GM12873 (cell line): ENCODE results near the gene SLC66A2.

Source experiments
- TF ChIP-seq, protein P1 (sequence below): IDR thresholded peaks from 2 replicates; pipeline ENCODE4 v1.5.1; 2012; ENCODE audit warnings: low read depth, mild to moderate bottlenecking, moderate library complexity, low read length, control low read depth; ENCODE audit not compliant: insufficient read depth; ENCODE audit errors: missing control alignments

SLC66A2 gene

DNA sequence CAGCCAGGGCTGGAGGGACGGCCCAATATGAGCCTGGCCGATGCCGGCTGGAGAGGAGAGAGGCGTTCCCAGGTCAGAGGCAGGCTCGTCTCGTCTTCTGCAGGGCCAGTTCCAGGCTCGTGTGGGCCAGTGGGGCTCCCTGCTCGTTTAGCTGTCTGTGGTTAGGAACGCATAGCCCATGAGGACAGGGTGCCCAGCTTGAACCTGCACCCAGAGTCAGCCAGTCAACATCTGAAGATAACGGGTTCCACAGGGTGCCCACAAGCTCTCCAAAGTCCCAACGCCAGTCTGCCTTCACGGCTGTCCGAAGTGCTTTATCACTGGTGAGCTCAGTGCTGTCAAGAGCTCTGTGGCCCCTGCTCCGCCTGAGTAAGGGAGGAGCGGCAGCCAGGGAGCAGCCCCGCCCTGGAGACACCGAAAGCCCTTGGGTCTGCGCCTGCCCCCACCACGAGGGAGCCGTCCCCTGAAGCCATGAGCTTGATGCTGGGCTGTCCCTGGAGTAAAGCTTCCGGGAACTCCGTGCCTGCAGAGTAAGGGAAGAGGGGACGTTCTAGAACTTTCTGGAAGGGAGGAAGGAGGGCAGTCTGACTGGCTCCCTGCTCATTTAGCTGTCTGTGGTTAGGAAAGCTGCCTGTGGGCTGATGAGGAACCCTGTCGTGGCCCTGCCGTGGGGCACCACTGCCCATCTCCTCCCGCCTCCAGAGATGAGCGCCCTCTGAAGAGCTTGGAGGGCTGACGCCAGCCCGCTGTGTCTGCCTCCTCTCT, 10.3 kb upstream of the SLC66A2 start:
- TF ChIP-seq, protein P1, sequence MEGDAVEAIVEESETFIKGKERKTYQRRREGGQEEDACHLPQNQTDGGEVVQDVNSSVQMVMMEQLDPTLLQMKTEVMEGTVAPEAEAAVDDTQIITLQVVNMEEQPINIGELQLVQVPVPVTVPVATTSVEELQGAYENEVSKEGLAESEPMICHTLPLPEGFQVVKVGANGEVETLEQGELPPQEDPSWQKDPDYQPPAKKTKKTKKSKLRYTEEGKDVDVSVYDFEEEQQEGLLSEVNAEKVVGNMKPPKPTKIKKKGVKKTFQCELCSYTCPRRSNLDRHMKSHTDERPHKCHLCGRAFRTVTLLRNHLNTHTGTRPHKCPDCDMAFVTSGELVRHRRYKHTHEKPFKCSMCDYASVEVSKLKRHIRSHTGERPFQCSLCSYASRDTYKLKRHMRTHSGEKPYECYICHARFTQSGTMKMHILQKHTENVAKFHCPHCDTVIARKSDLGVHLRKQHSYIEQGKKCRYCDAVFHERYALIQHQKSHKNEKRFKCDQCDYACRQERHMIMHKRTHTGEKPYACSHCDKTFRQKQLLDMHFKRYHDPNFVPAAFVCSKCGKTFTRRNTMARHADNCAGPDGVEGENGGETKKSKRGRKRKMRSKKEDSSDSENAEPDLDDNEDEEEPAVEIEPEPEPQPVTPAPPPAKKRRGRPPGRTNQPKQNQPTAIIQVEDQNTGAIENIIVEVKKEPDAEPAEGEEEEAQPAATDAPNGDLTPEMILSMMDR, result no peak

DNA sequence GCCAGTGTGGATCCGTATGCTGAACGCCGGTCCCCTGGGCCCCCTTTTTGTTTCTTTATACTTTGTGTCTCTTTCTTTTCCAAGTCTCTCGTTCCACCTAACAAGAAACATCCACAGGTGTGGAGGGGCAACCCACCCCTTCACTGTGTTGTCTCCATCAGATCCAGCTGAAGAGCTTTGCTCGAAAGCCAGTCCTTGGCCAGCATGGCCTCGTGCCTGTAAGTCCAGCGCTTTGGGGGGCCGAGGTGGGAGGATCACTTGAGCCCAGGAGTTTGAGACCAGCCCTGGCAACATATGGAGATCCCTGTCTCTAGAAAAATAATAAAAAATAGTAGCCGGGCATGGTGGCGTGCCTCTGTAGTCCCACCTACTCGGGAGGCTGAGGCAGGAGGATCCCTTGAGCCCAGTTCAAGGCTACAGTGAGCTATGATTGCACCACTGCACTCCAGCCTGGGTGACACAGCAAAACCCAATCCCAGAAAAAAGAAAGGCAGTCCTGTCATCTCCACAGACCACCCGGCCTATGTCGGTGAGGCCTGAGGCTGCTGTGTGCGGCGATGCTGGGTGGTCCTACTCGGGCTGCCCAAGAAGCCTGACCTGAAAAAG, 9.6 kb upstream of the SLC66A2 start:
- TF ChIP-seq, protein P1, result no peak

DNA sequence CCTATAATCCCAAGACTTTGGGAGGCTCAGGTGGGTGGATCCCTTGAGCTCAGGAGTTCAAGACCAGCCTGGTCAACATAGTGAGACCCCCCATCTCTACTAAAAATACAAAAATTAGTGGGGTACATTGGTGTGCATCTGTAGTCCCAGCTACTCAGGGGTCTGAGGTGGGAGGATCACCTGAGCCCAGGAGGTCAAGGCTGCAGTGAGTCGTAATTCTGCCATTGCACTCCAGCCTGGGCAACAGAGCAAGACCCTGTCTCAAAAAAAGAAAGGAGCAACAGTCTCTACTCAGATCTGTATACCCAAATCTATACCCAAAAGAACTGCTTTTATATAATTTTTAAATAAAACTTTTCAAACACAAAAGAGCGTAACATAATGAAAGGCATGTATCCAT, 7.5 kb upstream of the SLC66A2 start:
- TF ChIP-seq, protein P1, result no peak

DNA sequence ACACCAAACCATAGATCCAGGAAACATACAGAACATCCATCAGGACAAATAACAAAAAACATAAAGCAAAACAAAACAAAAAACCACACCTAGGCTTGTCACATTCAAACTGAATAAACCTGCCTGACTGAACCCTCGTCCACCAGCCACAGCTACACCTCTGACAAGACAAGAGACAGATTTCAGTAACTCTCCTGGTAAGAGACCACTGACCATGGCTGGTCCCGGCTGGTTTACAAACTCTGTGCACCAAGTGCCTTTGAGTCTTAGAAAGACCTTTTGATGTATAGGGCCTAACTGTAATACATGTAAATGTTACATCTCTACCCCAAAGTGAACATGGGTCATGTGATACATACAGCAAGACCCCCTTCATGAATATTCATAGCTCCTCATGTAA, 4.8 kb upstream of the SLC66A2 start:
- TF ChIP-seq, protein P1, result no peak

DNA sequence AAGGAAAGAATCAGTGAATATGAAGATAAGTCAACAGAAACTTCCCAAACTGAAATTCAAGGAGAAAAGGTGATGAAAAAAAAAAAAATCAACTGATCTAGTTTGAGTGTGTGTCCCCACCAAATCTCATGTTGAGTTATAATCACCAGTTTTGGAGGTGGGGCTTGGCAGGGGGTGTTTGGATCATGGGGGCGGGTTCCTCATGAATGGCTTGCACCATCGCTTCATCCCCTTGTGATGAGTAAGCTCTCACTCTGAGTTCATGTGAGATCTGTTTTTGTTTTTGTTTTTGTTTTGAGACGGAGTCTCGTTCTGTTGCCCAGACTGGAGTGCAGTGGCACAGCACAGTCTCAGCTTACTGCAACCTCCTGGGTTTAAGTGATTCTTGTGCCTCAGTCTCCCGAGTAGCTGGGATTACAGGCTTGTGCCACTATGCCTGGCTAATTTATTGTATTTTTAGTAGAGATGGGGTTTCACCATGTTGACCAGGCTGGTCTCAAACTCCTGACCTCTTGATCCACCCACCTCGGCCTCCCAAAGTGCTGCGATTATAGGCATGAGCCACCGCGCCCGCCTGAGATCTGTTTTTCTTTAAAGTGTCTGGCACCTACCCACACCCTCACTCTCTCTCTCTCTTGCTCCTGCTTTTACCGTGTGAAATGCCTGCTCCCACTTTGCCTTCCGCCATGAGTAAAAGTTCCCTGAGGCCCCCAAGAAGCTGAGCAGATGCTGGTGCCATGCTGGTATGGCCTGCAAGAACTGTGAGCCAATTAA, 4.0 kb upstream of the SLC66A2 start:
- TF ChIP-seq, protein P1, result no peak

DNA sequence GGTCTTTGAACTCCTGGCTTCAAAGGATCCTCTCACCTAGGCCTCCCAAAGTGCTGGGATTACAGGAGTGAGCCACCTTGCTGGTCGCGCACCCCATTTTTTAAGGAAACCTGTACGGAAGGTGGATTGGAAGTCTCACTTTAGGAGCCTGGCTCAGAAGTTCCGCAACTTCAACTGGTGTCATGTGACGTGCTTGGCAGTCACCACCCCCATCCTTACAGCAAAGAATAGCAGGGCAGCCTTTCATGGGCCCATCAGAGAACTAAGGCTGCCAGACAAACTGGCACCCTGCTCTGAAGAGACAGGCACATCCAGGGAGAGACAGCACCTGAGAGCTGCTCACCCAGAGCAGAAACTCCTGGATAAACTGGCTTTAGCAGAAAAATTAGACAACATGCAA, 3.3 kb upstream of the SLC66A2 start:
- TF ChIP-seq, protein P1, result no peak
